GM12892 (cell line): ENCODE results near the gene XYLT1.

Experiments
- POLR2A ChIP-seq: IDR thresholded peaks from 2 replicates; pipeline ENCODE4 v1.6.1; 2011; ENCODE audit warnings: low read depth, low read length, control low read depth
- POLR2AphosphoS5 ChIP-seq: IDR thresholded peaks from 2 replicates; pipeline ENCODE4 v1.6.1; 2011; ENCODE audit warnings: low read depth, low read length, control low read depth
- TAF1 ChIP-seq: IDR thresholded peaks from 2 replicates; pipeline ENCODE4 v1.6.1; 2011; ENCODE audit warnings: low read depth, mild to moderate bottlenecking, control low read depth, low read length, borderline replicate concordance

- no peak for TF ChIP-seq POLR2AphosphoS5
- no peak for TF ChIP-seq TAF1
- TF ChIP-seq POLR2A, result no peak
Observed at GRCh38 chr16:17389384-17389783, 81.4 kb downstream of the XYLT1 start.
